Measurements from ENCODE around the gene ST6GAL2. TPM values are rescaled to one million over a fixed set of nuclear protein-coding genes. Genes with fewer than 3 reads are reported as not detected.

ST6GAL2 gene
- total and polyA plus RNA-seq, 4 donors, result 1.0 to 3.6 (median 2.3) TPM

DNA sequence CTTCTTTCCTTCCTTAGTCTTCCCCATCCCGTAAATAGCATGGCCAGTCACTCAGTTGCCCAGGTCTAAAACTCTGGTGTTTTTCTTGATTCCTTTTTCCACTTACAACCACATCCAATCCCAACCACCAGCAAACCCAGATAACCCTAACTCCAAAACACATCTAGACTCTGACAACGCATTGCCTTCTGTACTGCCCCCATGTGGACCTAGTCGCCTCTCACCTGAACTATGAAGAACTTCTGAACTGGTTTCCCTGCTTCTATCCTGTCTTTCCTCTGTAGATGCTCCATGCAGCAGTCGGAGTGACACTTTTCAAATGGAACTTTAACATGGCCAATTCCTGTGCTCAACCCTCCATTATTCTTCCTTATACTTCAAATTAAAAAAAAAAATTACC is 26.5 kb downstream of the ST6GAL2 start:
- no peak for DNase-seq (ENCODE audit: low spot score)
- Histone ChIP-seq H3K9me3 (ENCODE audit: control insufficient read depth in 4 of 4, low read length in 3 of 4) (peaks cover 0 to 12% (median 5%) of the 10 kb centered on the region in 4 donors), H3K27ac (ENCODE audit: low read depth in 1 of 2, low read length in 2 of 2) (no peak overlapping the region), H3K9ac (ENCODE audit: low read depth in 1 of 2, low read length in 2 of 2) (no peak overlapping the region), H3K4me1 (ENCODE audit: control insufficient read depth in 4 of 4, insufficient read depth in 4 of 4, low read length in 3 of 4) (no peaks in the 10 kb centered on the region), H3K36me3 (ENCODE audit: control insufficient read depth in 4 of 4, insufficient read depth in 3 of 4, low read depth in 1 of 4, low read length in 3 of 4) (peaks cover 0 to 2% (median 0%) of the 10 kb centered on the region in 4 donors), H3K4me3 (ENCODE audit: low read depth in 1 of 3, low read length in 3 of 3) (no peak overlapping the region), H3K27me3 (ENCODE audit: control insufficient read depth in 4 of 4, insufficient read depth in 4 of 4, low read length in 3 of 4) (peaks cover 0 to 11% (median 0%) of the 10 kb centered on the region in 4 donors)
- TF ChIP-seq TAF1 (conservative IDR thresholded peaks at IDR 0.05) (no peak), YY1 (IDR thresholded peaks at IDR 0.05) (no peak), HNF4G (IDR thresholded peaks at IDR 0.05) (no peak), FOXA1 (IDR thresholded peaks at IDR 0.05) (no peak), RAD21 (IDR thresholded peaks at IDR 0.05) (no peak)
- 80% methylated on average over 4 of the region's 4 CpGs for whole genome bisulfite sequencing

DNA sequence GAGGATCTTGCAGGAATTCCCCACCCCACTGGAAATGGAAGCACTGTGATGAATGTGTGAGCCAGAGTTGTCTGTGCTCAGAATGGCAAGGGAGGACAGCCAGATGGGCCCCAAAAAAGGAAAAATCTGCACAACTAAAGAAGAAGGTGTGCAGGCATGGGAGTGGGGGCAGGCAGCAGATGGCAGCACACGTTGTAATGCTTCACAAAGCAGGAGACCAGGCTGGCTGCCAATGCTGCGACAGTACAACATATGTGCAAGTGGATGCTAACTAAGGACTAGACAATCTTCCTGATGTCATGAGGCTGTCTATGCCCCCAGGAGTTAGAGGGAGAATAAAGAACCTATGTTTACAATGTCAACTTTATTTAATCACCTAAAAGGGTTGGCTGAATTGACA is 27.2 kb downstream of the ST6GAL2 start:
- Histone ChIP-seq H3K4me3 (ENCODE audit: low read depth in 1 of 3, low read length in 3 of 3) (no peak overlapping the region), H3K9ac (ENCODE audit: low read depth in 1 of 2, low read length in 2 of 2) (no peak overlapping the region), H3K4me1 (ENCODE audit: control insufficient read depth in 4 of 4, insufficient read depth in 4 of 4, low read length in 3 of 4) (no peaks in the 10 kb centered on the region), H3K27me3 (ENCODE audit: control insufficient read depth in 4 of 4, insufficient read depth in 4 of 4, low read length in 3 of 4) (peaks cover 0 to 11% (median 0%) of the 10 kb centered on the region in 4 donors), H3K36me3 (ENCODE audit: control insufficient read depth in 4 of 4, insufficient read depth in 3 of 4, low read depth in 1 of 4, low read length in 3 of 4) (peaks cover 0 to 2% (median 0%) of the 10 kb centered on the region in 4 donors), H3K9me3 (ENCODE audit: control insufficient read depth in 4 of 4, low read length in 3 of 4) (peaks cover 0 to 12% (median 5%) of the 10 kb centered on the region in 4 donors), H3K27ac (ENCODE audit: low read depth in 1 of 2, low read length in 2 of 2) (no peak overlapping the region)
- DNase-seq (ENCODE audit: low spot score), result no peak
- no peak for TF ChIP-seq EGR1 (IDR thresholded peaks at IDR 0.05; ENCODE audit: low read depth in 2 of 2)
- no peak for TF ChIP-seq JUND (IDR thresholded peaks at IDR 0.05)
- no peak for TF ChIP-seq NR2F2 (IDR thresholded peaks at IDR 0.05)
- TF ChIP-seq, protein P1, sequence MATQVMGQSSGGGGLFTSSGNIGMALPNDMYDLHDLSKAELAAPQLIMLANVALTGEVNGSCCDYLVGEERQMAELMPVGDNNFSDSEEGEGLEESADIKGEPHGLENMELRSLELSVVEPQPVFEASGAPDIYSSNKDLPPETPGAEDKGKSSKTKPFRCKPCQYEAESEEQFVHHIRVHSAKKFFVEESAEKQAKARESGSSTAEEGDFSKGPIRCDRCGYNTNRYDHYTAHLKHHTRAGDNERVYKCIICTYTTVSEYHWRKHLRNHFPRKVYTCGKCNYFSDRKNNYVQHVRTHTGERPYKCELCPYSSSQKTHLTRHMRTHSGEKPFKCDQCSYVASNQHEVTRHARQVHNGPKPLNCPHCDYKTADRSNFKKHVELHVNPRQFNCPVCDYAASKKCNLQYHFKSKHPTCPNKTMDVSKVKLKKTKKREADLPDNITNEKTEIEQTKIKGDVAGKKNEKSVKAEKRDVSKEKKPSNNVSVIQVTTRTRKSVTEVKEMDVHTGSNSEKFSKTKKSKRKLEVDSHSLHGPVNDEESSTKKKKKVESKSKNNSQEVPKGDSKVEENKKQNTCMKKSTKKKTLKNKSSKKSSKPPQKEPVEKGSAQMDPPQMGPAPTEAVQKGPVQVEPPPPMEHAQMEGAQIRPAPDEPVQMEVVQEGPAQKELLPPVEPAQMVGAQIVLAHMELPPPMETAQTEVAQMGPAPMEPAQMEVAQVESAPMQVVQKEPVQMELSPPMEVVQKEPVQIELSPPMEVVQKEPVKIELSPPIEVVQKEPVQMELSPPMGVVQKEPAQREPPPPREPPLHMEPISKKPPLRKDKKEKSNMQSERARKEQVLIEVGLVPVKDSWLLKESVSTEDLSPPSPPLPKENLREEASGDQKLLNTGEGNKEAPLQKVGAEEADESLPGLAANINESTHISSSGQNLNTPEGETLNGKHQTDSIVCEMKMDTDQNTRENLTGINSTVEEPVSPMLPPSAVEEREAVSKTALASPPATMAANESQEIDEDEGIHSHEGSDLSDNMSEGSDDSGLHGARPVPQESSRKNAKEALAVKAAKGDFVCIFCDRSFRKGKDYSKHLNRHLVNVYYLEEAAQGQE (IDR thresholded peaks at IDR 0.05), result no peak
- no peak for TF ChIP-seq RXRA (IDR thresholded peaks at IDR 0.05)
- TF ChIP-seq, protein P2, sequence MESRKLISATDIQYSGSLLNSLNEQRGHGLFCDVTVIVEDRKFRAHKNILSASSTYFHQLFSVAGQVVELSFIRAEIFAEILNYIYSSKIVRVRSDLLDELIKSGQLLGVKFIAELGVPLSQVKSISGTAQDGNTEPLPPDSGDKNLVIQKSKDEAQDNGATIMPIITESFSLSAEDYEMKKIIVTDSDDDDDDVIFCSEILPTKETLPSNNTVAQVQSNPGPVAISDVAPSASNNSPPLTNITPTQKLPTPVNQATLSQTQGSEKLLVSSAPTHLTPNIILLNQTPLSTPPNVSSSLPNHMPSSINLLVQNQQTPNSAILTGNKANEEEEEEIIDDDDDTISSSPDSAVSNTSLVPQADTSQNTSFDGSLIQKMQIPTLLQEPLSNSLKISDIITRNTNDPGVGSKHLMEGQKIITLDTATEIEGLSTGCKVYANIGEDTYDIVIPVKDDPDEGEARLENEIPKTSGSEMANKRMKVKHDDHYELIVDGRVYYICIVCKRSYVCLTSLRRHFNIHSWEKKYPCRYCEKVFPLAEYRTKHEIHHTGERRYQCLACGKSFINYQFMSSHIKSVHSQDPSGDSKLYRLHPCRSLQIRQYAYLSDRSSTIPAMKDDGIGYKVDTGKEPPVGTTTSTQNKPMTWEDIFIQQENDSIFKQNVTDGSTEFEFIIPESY (IDR thresholded peaks at IDR 0.05), result no peak
- TF ChIP-seq HNF4G (IDR thresholded peaks at IDR 0.05), result no peak
- TF ChIP-seq, protein P3, sequence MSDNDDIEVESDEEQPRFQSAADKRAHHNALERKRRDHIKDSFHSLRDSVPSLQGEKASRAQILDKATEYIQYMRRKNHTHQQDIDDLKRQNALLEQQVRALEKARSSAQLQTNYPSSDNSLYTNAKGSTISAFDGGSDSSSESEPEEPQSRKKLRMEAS (IDR thresholded peaks at IDR 0.05), result no peak
- TF ChIP-seq FOXA2 (IDR thresholded peaks at IDR 0.05), result no peak
- TF ChIP-seq FOXA1 (IDR thresholded peaks at IDR 0.05), result no peak
- TF ChIP-seq, protein P4, sequence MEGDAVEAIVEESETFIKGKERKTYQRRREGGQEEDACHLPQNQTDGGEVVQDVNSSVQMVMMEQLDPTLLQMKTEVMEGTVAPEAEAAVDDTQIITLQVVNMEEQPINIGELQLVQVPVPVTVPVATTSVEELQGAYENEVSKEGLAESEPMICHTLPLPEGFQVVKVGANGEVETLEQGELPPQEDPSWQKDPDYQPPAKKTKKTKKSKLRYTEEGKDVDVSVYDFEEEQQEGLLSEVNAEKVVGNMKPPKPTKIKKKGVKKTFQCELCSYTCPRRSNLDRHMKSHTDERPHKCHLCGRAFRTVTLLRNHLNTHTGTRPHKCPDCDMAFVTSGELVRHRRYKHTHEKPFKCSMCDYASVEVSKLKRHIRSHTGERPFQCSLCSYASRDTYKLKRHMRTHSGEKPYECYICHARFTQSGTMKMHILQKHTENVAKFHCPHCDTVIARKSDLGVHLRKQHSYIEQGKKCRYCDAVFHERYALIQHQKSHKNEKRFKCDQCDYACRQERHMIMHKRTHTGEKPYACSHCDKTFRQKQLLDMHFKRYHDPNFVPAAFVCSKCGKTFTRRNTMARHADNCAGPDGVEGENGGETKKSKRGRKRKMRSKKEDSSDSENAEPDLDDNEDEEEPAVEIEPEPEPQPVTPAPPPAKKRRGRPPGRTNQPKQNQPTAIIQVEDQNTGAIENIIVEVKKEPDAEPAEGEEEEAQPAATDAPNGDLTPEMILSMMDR (IDR thresholded peaks at IDR 0.05; ENCODE audit: low read depth, low read length, missing input control), result no peak
- TF ChIP-seq GABPA (IDR thresholded peaks at IDR 0.05 in 1 of 2, conservative IDR thresholded peaks at IDR 0.05 in 1 of 2), result no peak
- TF ChIP-seq TAF1 (conservative IDR thresholded peaks at IDR 0.05), result no peak
- TF ChIP-seq YY1 (IDR thresholded peaks at IDR 0.05), result no peak
- WGBS, result 76% methylated on average over 2 of the region's 2 CpGs

Measured in liver (tissue), 9 donors.